H9 (cell line): ENCODE measurements around the gene DNAI1. TPM values are rescaled to one million over a fixed set of nuclear protein-coding genes. Genes with fewer than 3 reads are reported as not detected.

Experiments
- DNase-seq: peaks from one replicate; pipeline ENCODE4 v3.0.0-alpha.2; 2017
- H2AFZ ChIP-seq: one replicate; pipeline ENCODE4 v1.6.1; 2013; ENCODE audit warnings: mild to moderate bottlenecking, low read length, control low read depth, moderate library complexity
- H2AK5ac ChIP-seq: 2 replicates; pipeline ENCODE4 v1.6.1; 2013; ENCODE audit warnings: low read length, control low read depth, mixed read lengths; ENCODE audit not compliant: insufficient read length
- H2BK120ac ChIP-seq: one replicate; pipeline ENCODE4 v1.6.1; 2013; ENCODE audit warnings: low read depth, mild to moderate bottlenecking, low read length, control low read depth, inconsistent platforms; ENCODE audit not compliant: poor library complexity, severe bottlenecking
- H2BK12ac ChIP-seq: 2 replicates; pipeline ENCODE4 v1.6.1; 2013; ENCODE audit warnings: low read length, control low read depth, mixed read lengths, low read depth; ENCODE audit not compliant: insufficient read length
- H2BK15ac ChIP-seq: 2 replicates; pipeline ENCODE4 v1.6.1; 2013; ENCODE audit warnings: low read depth, low read length, control low read depth
- H2BK20ac ChIP-seq: one replicate; pipeline ENCODE4 v1.6.1; 2013; ENCODE audit warnings: low read depth, mild to moderate bottlenecking, low read length, control low read depth, inconsistent platforms; ENCODE audit not compliant: poor library complexity, severe bottlenecking
- H2BK5ac ChIP-seq: 2 replicates; pipeline ENCODE4 v1.6.1; 2013; ENCODE audit warnings: low read length, control low read depth, mixed read lengths; ENCODE audit not compliant: insufficient read length
- H3K14ac ChIP-seq: 2 replicates; pipeline ENCODE4 v1.6.1; 2013; ENCODE audit warnings: low read length, control low read depth; ENCODE audit not compliant: insufficient read depth
- H3K18ac ChIP-seq: 2 replicates; pipeline ENCODE4 v1.6.1; 2013; ENCODE audit warnings: low read depth, mild to moderate bottlenecking, mixed read lengths, low read length, control low read depth; ENCODE audit not compliant: insufficient read length
- H3K23ac ChIP-seq: 2 replicates; pipeline ENCODE4 v1.6.1; 2013; ENCODE audit warnings: low read length, control low read depth, mixed read lengths, low read depth; ENCODE audit not compliant: insufficient read length
- H3K23me2 ChIP-seq: 2 replicates; pipeline ENCODE4 v1.6.1; 2013; ENCODE audit warnings: low read depth, mild to moderate bottlenecking, mixed read lengths, low read length, control low read depth; ENCODE audit not compliant: insufficient read length, poor library complexity, severe bottlenecking
- H3K27ac ChIP-seq: 2 replicates; pipeline ENCODE4 v1.5.1; 2013; ENCODE audit warnings: low read length, control low read depth, mixed read lengths, low read depth; ENCODE audit not compliant: insufficient read length
- H3K27me3 ChIP-seq: 2 replicates; pipeline ENCODE4 v1.6.1; 2013; ENCODE audit warnings: low read length, control low read depth, inconsistent platforms; ENCODE audit not compliant: insufficient read depth
- H3K4ac ChIP-seq: 2 replicates; pipeline ENCODE4 v1.6.1; 2013; ENCODE audit warnings: low read depth, mild to moderate bottlenecking, control low read depth, inconsistent platforms, low read length, moderate library complexity
- H3K4me1 ChIP-seq: 2 replicates; pipeline ENCODE4 v1.6.1; 2013; ENCODE audit warnings: low read length, control low read depth, inconsistent platforms; ENCODE audit not compliant: insufficient read depth
- H3K4me2 ChIP-seq: 2 replicates; pipeline ENCODE4 v1.6.1; 2013; ENCODE audit warnings: low read length, control low read depth, mixed read lengths; ENCODE audit not compliant: insufficient read length, insufficient read depth
- H3K56ac ChIP-seq: 2 replicates; pipeline ENCODE4 v1.6.1; 2013; ENCODE audit warnings: low read depth, mild to moderate bottlenecking, mixed read lengths, low read length, control low read depth; ENCODE audit not compliant: insufficient read length
- H3K79me1 ChIP-seq: 2 replicates; pipeline ENCODE4 v1.6.1; 2013; ENCODE audit warnings: low read depth, mild to moderate bottlenecking, moderate library complexity, low read length, control low read depth, inconsistent platforms; ENCODE audit not compliant: insufficient read depth, poor library complexity, severe bottlenecking
- H3K79me2 ChIP-seq: 2 replicates; pipeline ENCODE4 v1.6.1; 2013; ENCODE audit warnings: low read length, control low read depth, inconsistent platforms; ENCODE audit not compliant: insufficient read depth
- H3K9ac ChIP-seq: 2 replicates; pipeline ENCODE4 v1.6.1; 2013; ENCODE audit warnings: low read length, control low read depth, mixed read lengths; ENCODE audit not compliant: insufficient read length; ENCODE audit errors: extremely low read depth
- H3K9me3 ChIP-seq: one replicate; pipeline ENCODE4 v1.6.1; 2013; ENCODE audit warnings: low read depth, low read length, inconsistent platforms; ENCODE audit not compliant: control insufficient read depth
- H3T11ph ChIP-seq: one replicate; pipeline ENCODE4 v1.6.1; 2013; ENCODE audit warnings: mild to moderate bottlenecking, low read length, control low read depth, inconsistent platforms
- H4K20me1 ChIP-seq: one replicate; pipeline ENCODE4 v1.6.1; 2013; ENCODE audit not compliant: control insufficient read depth, insufficient read length, insufficient read depth
- H4K5ac ChIP-seq: 2 replicates; pipeline ENCODE4 v1.6.1; 2013; ENCODE audit warnings: low read depth, mild to moderate bottlenecking, mixed read lengths, low read length, control low read depth; ENCODE audit not compliant: insufficient read length
- H4K8ac ChIP-seq: replicated peaks from 2 replicates; pipeline ENCODE4 v1.6.1; 2013; ENCODE audit warnings: low read length, control low read depth, mixed read lengths, low read depth; ENCODE audit not compliant: insufficient read length
- H4K91ac ChIP-seq: 2 replicates; pipeline ENCODE4 v1.6.1; 2013; ENCODE audit warnings: low read depth, mild to moderate bottlenecking, moderate library complexity, mixed read lengths, low read length, control low read depth; ENCODE audit not compliant: insufficient read length
- H3K27ac Mint-ChIP-seq, 3 experiments: 2 replicates in 2 of 3; 3 replicates in 1 of 3; pipeline ENCODE4 v1.8.0; 2020 to 2021; ENCODE audit warnings: mixed read lengths in 3 of 3, mild to moderate bottlenecking in 1 of 3, moderate library complexity in 1 of 3
- H3K27me3 Mint-ChIP-seq: 2 replicates; pipeline ENCODE4 v1.8.0; 2021; ENCODE audit warnings: low read depth, mild to moderate bottlenecking, moderate library complexity, mixed read lengths
- H3K36me3 Mint-ChIP-seq, 3 experiments: 2 replicates in 2 of 3; 3 replicates in 1 of 3; pipeline ENCODE4 v1.8.0; 2020 to 2021; ENCODE audit warnings: low read depth in 3 of 3, mixed read lengths in 3 of 3; ENCODE audit not compliant: insufficient read depth in 1 of 3
- H3K4me1 Mint-ChIP-seq, 2 experiments: 2 replicates each; pipeline ENCODE4 v1.8.0; 2020; ENCODE audit warnings: mixed read lengths in 2 of 2
- H3K4me3 Mint-ChIP-seq, 2 experiments: 2 replicates in 1 of 2; 3 replicates in 1 of 2; pipeline ENCODE4 v1.8.0; 2020 to 2021; ENCODE audit warnings: mild to moderate bottlenecking in 2 of 2, mixed read lengths in 2 of 2, moderate library complexity in 1 of 2
- H3K9me3 Mint-ChIP-seq, 2 experiments: 2 replicates in 1 of 2; 3 replicates in 1 of 2; pipeline ENCODE4 v1.8.0; 2020; ENCODE audit warnings: mild to moderate bottlenecking in 2 of 2, mixed read lengths in 2 of 2, moderate library complexity in 1 of 2
- WGBS: extraction: QIAGEN DNeasy Blood & Tissue Kit; methylation state at CpG from one replicate; pipeline ENCODE4 v1.1.7; 2013; ENCODE audit warnings: missing lambda C conversion rate, low lambda C conversion rate, mixed read lengths; ENCODE audit not compliant: insufficient read length; ENCODE audit errors: extremely low coverage; 5-methylcytosine and 5-hydroxymethylcytosine counted together
- total RNA-seq: library from RNA; stranded (reverse); gene quantifications from 2 replicates; pipeline ENCODE4 v1.2.1, GENCODE V29; 2021
- TF ChIP-seq, protein P1 (sequence below): fragments of 200-600 bp; sonication (generic); conservative IDR thresholded peaks from 3 replicates; pipeline ENCODE4 v1.8.0; 2021; ENCODE audit warnings: antibody characterized with exemption, mild to moderate bottlenecking

DNAI1 gene
- total RNA-seq, 1 experiment from 2014 or later, result 0.22 TPM

- Histone ChIP-seq H3K79me2 (no peaks in the 10 kb centered on the region), H3K23me2 (no peaks in the 10 kb centered on the region), H3K14ac (no peak overlapping the region), H3K18ac (no peak overlapping the region), H4K91ac (no peak overlapping the region), H4K5ac (no peak overlapping the region), H2AFZ (no peak overlapping the region), H3T11ph (no peak overlapping the region), H2BK120ac (no peak overlapping the region), H3K79me1 (no peaks in the 10 kb centered on the region), H2BK15ac (no peak overlapping the region), H3K27me3 (no peaks in the 10 kb centered on the region), H4K20me1 (no peaks in the 10 kb centered on the region), H2BK5ac (no peak overlapping the region), H3K4me2 (no peak overlapping the region), H3K9ac (no peak overlapping the region), H2AK5ac (no peak overlapping the region), H4K8ac (no peak overlapping the region), H3K23ac (no peak overlapping the region), H3K56ac (no peak overlapping the region), H3K4me1 (no peaks in the 10 kb centered on the region), H2BK20ac (no peak overlapping the region), H3K27ac (no peak overlapping the region), H3K4ac (no peak overlapping the region), H3K9me3 (no peaks in the 10 kb centered on the region), H2BK12ac (no peak overlapping the region)
- DNase-seq, result no peak
- H3K4me1 Mint-ChIP-seq, result peaks cover 8 to 28% of the 10 kb centered on the region in 2 experiments
- H3K27ac Mint-ChIP-seq, result no peak overlapping the region
- H3K9me3 Mint-ChIP-seq, result no peaks in the 10 kb centered on the region
- no CpG with 5 or more reads among the region's 10 CpGs for WGBS
- H3K36me3 Mint-ChIP-seq, result no peaks in the 10 kb centered on the region
- TF ChIP-seq, protein P1, sequence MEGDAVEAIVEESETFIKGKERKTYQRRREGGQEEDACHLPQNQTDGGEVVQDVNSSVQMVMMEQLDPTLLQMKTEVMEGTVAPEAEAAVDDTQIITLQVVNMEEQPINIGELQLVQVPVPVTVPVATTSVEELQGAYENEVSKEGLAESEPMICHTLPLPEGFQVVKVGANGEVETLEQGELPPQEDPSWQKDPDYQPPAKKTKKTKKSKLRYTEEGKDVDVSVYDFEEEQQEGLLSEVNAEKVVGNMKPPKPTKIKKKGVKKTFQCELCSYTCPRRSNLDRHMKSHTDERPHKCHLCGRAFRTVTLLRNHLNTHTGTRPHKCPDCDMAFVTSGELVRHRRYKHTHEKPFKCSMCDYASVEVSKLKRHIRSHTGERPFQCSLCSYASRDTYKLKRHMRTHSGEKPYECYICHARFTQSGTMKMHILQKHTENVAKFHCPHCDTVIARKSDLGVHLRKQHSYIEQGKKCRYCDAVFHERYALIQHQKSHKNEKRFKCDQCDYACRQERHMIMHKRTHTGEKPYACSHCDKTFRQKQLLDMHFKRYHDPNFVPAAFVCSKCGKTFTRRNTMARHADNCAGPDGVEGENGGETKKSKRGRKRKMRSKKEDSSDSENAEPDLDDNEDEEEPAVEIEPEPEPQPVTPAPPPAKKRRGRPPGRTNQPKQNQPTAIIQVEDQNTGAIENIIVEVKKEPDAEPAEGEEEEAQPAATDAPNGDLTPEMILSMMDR, result no peak
- no peak overlapping the region for H3K4me3 Mint-ChIP-seq
- H3K27me3 Mint-ChIP-seq, result peaks cover 3% of the 10 kb centered on the region; the same call in 1 of the 2 replicates
Measured at GRCh38 chr9:34502471-34502870, 43.9 kb downstream of the DNAI1 start.
